Chondrocyte (in vitro differentiated cells): ENCODE results near the gene CACNA1C. TPM values are rescaled to one million over a fixed set of nuclear protein-coding genes. Genes with fewer than 3 reads are reported as not detected.

Experiments used
- DNase-seq: peaks from one replicate; pipeline ENCODE4 v3.0.0; 2021; ENCODE audit warnings: mixed read lengths, low spot score
- H3K27ac Mint-ChIP-seq: one replicate; pipeline ENCODE4 v1.8.0; 2021; ENCODE audit warnings: mild to moderate bottlenecking, moderate library complexity, mixed read lengths; ENCODE audit not compliant: unreplicated experiment
- H3K27me3 Mint-ChIP-seq: 2 replicates; pipeline ENCODE4 v1.8.0; 2021; ENCODE audit warnings: low read depth, mixed read lengths
- H3K36me3 Mint-ChIP-seq: 2 replicates; pipeline ENCODE4 v1.8.0; 2021; ENCODE audit warnings: low read depth, mixed read lengths
- H3K4me1 Mint-ChIP-seq: 2 replicates; pipeline ENCODE4 v1.8.0; 2021; ENCODE audit warnings: low read depth, mild to moderate bottlenecking, mixed read lengths
- H3K4me3 Mint-ChIP-seq: one replicate; pipeline ENCODE4 v1.8.0; 2021; ENCODE audit warnings: mild to moderate bottlenecking, moderate library complexity, mixed read lengths; ENCODE audit not compliant: unreplicated experiment
- H3K9me3 Mint-ChIP-seq: 2 replicates; pipeline ENCODE4 v1.8.0; 2021; ENCODE audit warnings: low read depth, mixed read lengths
- CTCF ChIP-seq: fragments of 200-600 bp; sonication (generic); IDR thresholded peaks from 2 replicates; pipeline ENCODE4 v1.5.0; 2021; ENCODE audit warnings: antibody characterized with exemption, mild to moderate bottlenecking, moderate library complexity
- total RNA-seq: library from RNA; stranded (reverse); gene quantifications from 3 replicates; pipeline ENCODE4 v1.2.1, GENCODE V29; 2021

The CACNA1C gene
- total RNA-seq, 1 donor from 2014 or later, result 27.0 TPM

GRCh38 chr12:2301531-2302461 lies 249.0 kb downstream of the CACNA1C start:
- H3K27ac Mint-ChIP-seq, result peak overlapping the region; percentile 96
- H3K9me3 Mint-ChIP-seq, result no peaks in the 10 kb centered on the region
- H3K27me3 Mint-ChIP-seq, result no peaks in the 10 kb centered on the region
- DNase-seq, result no peak
- peak overlapping the region; percentile 33 for H3K4me3 Mint-ChIP-seq
- peaks cover 2% of the 10 kb centered on the region for H3K36me3 Mint-ChIP-seq
- H3K4me1 Mint-ChIP-seq, result peaks cover 94% of the 10 kb centered on the region
- TF ChIP-seq CTCF, result peak; percentile 13

- no peaks in the 10 kb centered on the region for H3K36me3 Mint-ChIP-seq
- peak overlapping the region; percentile 96 for H3K27ac Mint-ChIP-seq
- no peak overlapping the region for H3K4me3 Mint-ChIP-seq
- H3K9me3 Mint-ChIP-seq, result no peaks in the 10 kb centered on the region
- H3K4me1 Mint-ChIP-seq, result peaks cover 86% of the 10 kb centered on the region
- no peak for DNase-seq
- no peak for TF ChIP-seq CTCF
- H3K27me3 Mint-ChIP-seq, result no peaks in the 10 kb centered on the region
Observed at GRCh38 chr12:2302711-2303580, 250.2 kb downstream of the CACNA1C start.

GRCh38 chr12:2304223-2304622 lies 251.4 kb downstream of the CACNA1C start:
- Mint-ChIP-seq H3K4me3 (no peak overlapping the region), H3K36me3 (peaks cover 2% of the 10 kb centered on the region), H3K4me1 (peaks cover 77% of the 10 kb centered on the region), H3K27me3 (no peaks in the 10 kb centered on the region), H3K27ac (peak overlapping the region; percentile 82), H3K9me3 (peaks cover 3% of the 10 kb centered on the region)
- TF ChIP-seq CTCF, result no peak
- no peak for DNase-seq

GRCh38 chr12:2306012-2306411 lies 253.2 kb downstream of the CACNA1C start:
- TF ChIP-seq CTCF, result no peak
- Mint-ChIP-seq H3K27ac (peak overlapping the region; percentile 89), H3K4me3 (no peak overlapping the region), H3K27me3 (no peaks in the 10 kb centered on the region), H3K4me1 (peaks cover 71% of the 10 kb centered on the region), H3K9me3 (peaks cover 3% of the 10 kb centered on the region), H3K36me3 (peaks cover 2% of the 10 kb centered on the region)
- DNase-seq, result no peak

GRCh38 chr12:2306735-2307134 lies 253.9 kb downstream of the CACNA1C start:
- H3K27me3 Mint-ChIP-seq, result no peaks in the 10 kb centered on the region
- no peak for DNase-seq
- peaks cover 2% of the 10 kb centered on the region for H3K36me3 Mint-ChIP-seq
- H3K4me1 Mint-ChIP-seq, result peaks cover 70% of the 10 kb centered on the region
- no peak for TF ChIP-seq CTCF
- peak overlapping the region; percentile 52 for H3K27ac Mint-ChIP-seq
- H3K9me3 Mint-ChIP-seq, result peaks cover 3% of the 10 kb centered on the region
- no peak overlapping the region for H3K4me3 Mint-ChIP-seq
